GM12864 (cell line): ENCODE results near the gene UNC45A.

Experiments
- DNase-seq: peaks from one replicate; pipeline ENCODE4 v3.0.0-alpha.2; 2011; ENCODE audit warnings: low read depth
- H3K4me3 ChIP-seq: 2 replicates; pipeline ENCODE4 v1.5.1; 2011; ENCODE audit warnings: mild to moderate bottlenecking, low read depth, low read length, control low read depth
- CTCF ChIP-seq: IDR thresholded peaks from 2 replicates; pipeline ENCODE4 v1.5.1; 2011; ENCODE audit warnings: low read depth, mild to moderate bottlenecking, moderate library complexity, low read length, control low read depth, inconsistent platforms; ENCODE audit errors: missing control alignments

The UNC45A gene

DNA sequence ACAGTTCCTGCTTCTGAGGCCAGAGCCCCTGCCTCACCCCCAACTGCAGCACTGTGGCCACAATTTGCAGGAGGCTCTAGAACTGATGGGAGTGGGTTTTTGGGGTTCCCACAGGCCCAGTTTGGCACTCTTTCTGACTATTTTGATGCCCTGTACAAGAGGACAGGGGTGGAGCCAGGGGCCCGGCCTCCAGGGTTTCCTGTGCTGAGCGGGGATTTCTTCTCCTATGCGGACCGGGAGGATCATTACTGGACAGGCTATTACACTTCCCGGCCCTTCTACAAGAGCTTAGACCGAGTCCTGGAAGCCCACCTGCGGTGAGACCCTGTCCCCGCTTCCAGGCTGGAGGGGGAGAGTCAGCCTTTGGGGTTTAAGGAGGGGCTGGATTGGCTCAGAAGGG, 25.1 kb upstream of the UNC45A start:
- TF ChIP-seq CTCF = no peak
- no peak overlapping the region for H3K4me3 ChIP-seq

GRCh38 chr15:90910441-90911301, 24.4 kb upstream of the UNC45A start:
- no peak overlapping the region for H3K4me3 ChIP-seq
- no peak for TF ChIP-seq CTCF
- DNase-seq = no peak

More for the DNA sequence above, 25.1 kb upstream of the UNC45A start:
- no peak for DNase-seq

- no peak overlapping the region for H3K4me3 ChIP-seq
- no peak for TF ChIP-seq CTCF
- DNase-seq = no peak
These were observed 23.8 kb upstream of the UNC45A start for GRCh38 chr15:90911302-90911623.

GRCh38 chr15:90911906-90912769, 22.9 kb upstream of the UNC45A start:
- no peak for TF ChIP-seq CTCF
- no peak for DNase-seq

DNA sequence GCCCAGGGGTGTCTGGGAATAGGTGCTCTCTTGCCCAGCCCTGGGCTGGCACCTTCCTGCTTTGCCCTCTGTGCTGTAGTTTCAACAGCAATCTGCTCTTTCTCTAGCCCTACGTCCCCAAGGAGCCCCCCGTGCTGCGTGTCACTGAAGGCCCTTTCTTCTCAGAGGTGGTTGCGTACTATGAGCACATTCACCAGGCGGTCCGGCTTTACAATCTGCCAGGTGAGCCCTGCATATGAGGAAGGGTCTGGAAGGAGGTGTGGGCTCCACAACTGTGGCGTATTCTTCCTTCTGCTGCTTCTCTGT, 22.4 kb upstream of the UNC45A start:
- H3K4me3 ChIP-seq = no peak overlapping the region
- no peak for DNase-seq
- no peak for TF ChIP-seq CTCF

More at GRCh38 chr15:90911906-90912769, 22.9 kb upstream of the UNC45A start:
- H3K4me3 ChIP-seq = no peak overlapping the region

DNA sequence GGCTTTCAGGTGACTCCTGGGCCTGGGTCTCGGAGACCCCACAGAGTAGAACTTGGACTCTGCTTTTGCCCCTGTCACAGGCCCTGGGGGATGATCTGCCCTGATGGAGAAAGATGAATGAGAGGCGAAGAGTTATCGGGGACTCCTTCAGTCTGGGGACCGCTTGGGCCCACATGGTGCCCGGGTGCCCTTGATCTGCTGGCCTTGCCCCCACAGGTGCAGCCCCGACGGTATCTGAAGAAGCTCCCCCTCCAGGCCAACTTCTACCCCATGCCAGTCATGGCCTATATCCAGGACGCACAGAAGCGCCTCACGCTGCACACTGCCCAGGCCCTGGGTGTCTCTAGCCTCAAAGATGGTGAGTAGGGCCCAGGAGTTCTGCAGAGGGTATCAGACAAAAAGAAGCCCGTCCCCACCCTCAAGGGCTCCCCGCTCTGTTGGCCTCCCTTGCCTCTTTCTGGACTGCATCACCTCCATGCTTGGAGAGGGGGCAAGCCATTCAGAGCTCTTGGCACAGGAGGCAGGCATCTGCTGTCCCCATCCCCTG, 21.6 kb upstream of the UNC45A start:
- no peak overlapping the region for H3K4me3 ChIP-seq
- no peak for DNase-seq
- TF ChIP-seq CTCF = no peak
